Fibroblast of pulmonary artery (primary cell): ENCODE measurements around the gene RPS27.

Experiments used
- DNase-seq: peaks from one replicate; pipeline ENCODE4 v3.0.0-alpha.2; 2010; ENCODE audit warnings: low read depth
- H3K4me3 ChIP-seq: replicated peaks from 2 replicates; pipeline ENCODE4 v1.5.1; 2011; ENCODE audit warnings: low read depth, mild to moderate bottlenecking, control low read depth, low read length, moderate library complexity
- CTCF ChIP-seq: IDR thresholded peaks from 2 replicates; pipeline ENCODE4 v1.5.1; 2011; ENCODE audit warnings: mild to moderate bottlenecking, control low read depth, low read length, inconsistent platforms; ENCODE audit errors: missing control alignments

The RPS27 gene

GRCh38 chr1:153968000-153968363 is 22.6 kb upstream of the RPS27 start:
- no peak for DNase-seq
- TF ChIP-seq CTCF = no peak
- peak overlapping the region; percentile 73 for H3K4me3 ChIP-seq

- DNase-seq = no peak
- TF ChIP-seq CTCF = no peak
- peak overlapping the region; percentile 73 for H3K4me3 ChIP-seq
These were observed 22.2 kb upstream of the RPS27 start for GRCh38 chr1:153968408-153968807.

GRCh38 chr1:153968972-153969371 is 21.6 kb upstream of the RPS27 start:
- no peak overlapping the region for H3K4me3 ChIP-seq
- TF ChIP-seq CTCF = no peak
- no peak for DNase-seq

GRCh38 chr1:153970346-153970745 is 20.2 kb upstream of the RPS27 start:
- no peak for TF ChIP-seq CTCF
- DNase-seq = no peak
- no peak overlapping the region for H3K4me3 ChIP-seq

GRCh38 chr1:153973071-153973470 is 17.5 kb upstream of the RPS27 start:
- no peak for TF ChIP-seq CTCF
- H3K4me3 ChIP-seq = no peak overlapping the region
- DNase-seq = no peak

- no peak overlapping the region for H3K4me3 ChIP-seq
- DNase-seq = no peak
- TF ChIP-seq CTCF = no peak
These were observed 17.0 kb upstream of the RPS27 start for GRCh38 chr1:153973525-153973924.

GRCh38 chr1:153976819-153977249 is 13.7 kb upstream of the RPS27 start:
- no peak for DNase-seq
- peak overlapping the region; percentile 94 for H3K4me3 ChIP-seq
- no peak for TF ChIP-seq CTCF
